MM.1S (cell line): ENCODE results near the gene BMP15.
A peak's percentile ranks its signal among the peaks of the same experiment; 100 is the strongest.

Source experiments
- DNase-seq: peaks from one replicate; pipeline ENCODE4 v3.0.0-alpha.2; 2015
- H2AFZ ChIP-seq: fragments of 300-600 bp; sonication (generic); 2 replicates; pipeline ENCODE4 v1.6.0; 2016; ENCODE audit warnings: antibody characterized with exemption, low read length
- H3F3A ChIP-seq: fragments of 300-600 bp; sonication (generic); 2 replicates; pipeline ENCODE4 v1.6.1; 2016; ENCODE audit warnings: mild to moderate bottlenecking, antibody characterized with exemption, low read length, moderate library complexity, mixed read lengths; ENCODE audit not compliant: insufficient read depth
- H3K27ac ChIP-seq: fragments of 300-600 bp; sonication (generic); 2 replicates; pipeline ENCODE4 v1.5.1; 2016; ENCODE audit warnings: mild to moderate bottlenecking, low read length
- H3K27me3 ChIP-seq: fragments of 300-600 bp; sonication (generic); replicated peaks from 2 replicates; pipeline ENCODE4 v1.6.0; 2016; ENCODE audit warnings: low read length; ENCODE audit not compliant: insufficient read depth
- H3K36me3 ChIP-seq: fragments of 300-600 bp; sonication (generic); replicated peaks from 2 replicates; pipeline ENCODE4 v1.6.1; 2016; ENCODE audit warnings: mild to moderate bottlenecking, low read length, mixed read lengths; ENCODE audit not compliant: insufficient read depth
- H3K4me1 ChIP-seq: fragments of 300-600 bp; sonication (generic); 2 replicates; pipeline ENCODE4 v1.6.1; 2016; ENCODE audit warnings: low read length, mixed read lengths
- H3K4me2 ChIP-seq: fragments of 300-600 bp; sonication (generic); 2 replicates; pipeline ENCODE4 v1.6.0; 2016; ENCODE audit warnings: low read depth, low read length
- H3K4me3 ChIP-seq: fragments of 300-600 bp; sonication (generic); 2 replicates; pipeline ENCODE4 v1.5.1; 2016; ENCODE audit warnings: low read length, mixed read lengths
- H3K79me2 ChIP-seq: fragments of 300-600 bp; sonication (generic); 2 replicates; pipeline ENCODE4 v1.6.1; 2016; ENCODE audit warnings: mixed run types, low read length, mixed read lengths
- H3K9ac ChIP-seq: fragments of 300-600 bp; sonication (generic); 2 replicates; pipeline ENCODE4 v1.6.1; 2016; ENCODE audit warnings: low read length, mixed read lengths
- H3K9me2 ChIP-seq: fragments of 300-600 bp; sonication (generic); replicated peaks from 2 replicates; pipeline ENCODE4 v1.6.1; 2016; ENCODE audit warnings: mild to moderate bottlenecking, low read length, mixed read lengths; ENCODE audit not compliant: insufficient read depth
- H3K9me3 ChIP-seq: fragments of 300-600 bp; sonication (generic); replicated peaks from 2 replicates; pipeline ENCODE4 v1.6.1; 2016; ENCODE audit warnings: mild to moderate bottlenecking, low read length, mixed read lengths; ENCODE audit not compliant: insufficient read depth
- H4K20me1 ChIP-seq: fragments of 300-600 bp; sonication (generic); 2 replicates; pipeline ENCODE4 v1.6.1; 2016; ENCODE audit warnings: mild to moderate bottlenecking, low read length, moderate library complexity, mixed read lengths; ENCODE audit not compliant: insufficient read depth
- EZH2 ChIP-seq: fragments of 300-600 bp; sonication (generic); optimal IDR thresholded peaks from 2 replicates; pipeline ENCODE3; 2017; ENCODE audit warnings: low read depth, mild to moderate bottlenecking, antibody characterized with exemption, low read length, mixed read lengths
- EZH2phosphoT487 ChIP-seq: fragments of 300-600 bp; sonication (generic); IDR thresholded peaks from 2 replicates; pipeline ENCODE4 v1.6.1; 2018; ENCODE audit warnings: antibody characterized with exemption, low read length
- TF ChIP-seq, protein P1 (sequence below): fragments of 300-600 bp; sonication (generic); IDR thresholded peaks from 2 replicates; pipeline ENCODE4 v1.5.1; 2016; ENCODE audit warnings: antibody characterized with exemption, low read length, mixed read lengths

BMP15 gene

DNA sequence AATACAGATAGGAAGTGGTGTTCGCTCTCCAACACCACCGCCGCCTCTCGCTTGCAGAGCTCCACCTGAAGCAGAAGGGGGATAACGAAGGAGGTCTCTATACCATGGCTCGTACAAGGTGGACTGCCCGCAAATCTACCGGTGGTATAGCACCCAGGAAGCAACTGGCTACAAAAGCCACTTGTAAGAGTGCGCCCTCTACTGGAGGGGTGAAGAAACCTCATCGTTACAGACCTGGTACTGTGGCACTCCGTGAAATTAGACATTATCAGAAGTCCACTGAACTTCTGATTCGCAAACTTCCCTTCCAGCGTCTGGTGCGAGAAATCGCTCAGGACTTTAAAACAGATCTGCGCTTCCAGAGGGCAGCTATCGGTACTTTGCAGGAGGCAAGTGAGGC lies 5.2 kb upstream of the BMP15 start:
- H3K79me2 ChIP-seq = no peaks in the 10 kb centered on the region
- no peak overlapping the region for H2AFZ ChIP-seq
- H3K27me3 ChIP-seq = no peaks in the 10 kb centered on the region
- no peak for DNase-seq
- H3K4me2 ChIP-seq = no peak overlapping the region
- H3K9ac ChIP-seq = no peak overlapping the region
- no peaks in the 10 kb centered on the region for H4K20me1 ChIP-seq
- H3F3A ChIP-seq = no peaks in the 10 kb centered on the region
- H3K9me2 ChIP-seq = no peaks in the 10 kb centered on the region
- H3K36me3 ChIP-seq = no peaks in the 10 kb centered on the region
- no peaks in the 10 kb centered on the region for H3K4me1 ChIP-seq
- no peak overlapping the region for H3K27ac ChIP-seq
- TF ChIP-seq EZH2 (no peak), EZH2phosphoT487 (no peak)
- TF ChIP-seq, protein P1, sequence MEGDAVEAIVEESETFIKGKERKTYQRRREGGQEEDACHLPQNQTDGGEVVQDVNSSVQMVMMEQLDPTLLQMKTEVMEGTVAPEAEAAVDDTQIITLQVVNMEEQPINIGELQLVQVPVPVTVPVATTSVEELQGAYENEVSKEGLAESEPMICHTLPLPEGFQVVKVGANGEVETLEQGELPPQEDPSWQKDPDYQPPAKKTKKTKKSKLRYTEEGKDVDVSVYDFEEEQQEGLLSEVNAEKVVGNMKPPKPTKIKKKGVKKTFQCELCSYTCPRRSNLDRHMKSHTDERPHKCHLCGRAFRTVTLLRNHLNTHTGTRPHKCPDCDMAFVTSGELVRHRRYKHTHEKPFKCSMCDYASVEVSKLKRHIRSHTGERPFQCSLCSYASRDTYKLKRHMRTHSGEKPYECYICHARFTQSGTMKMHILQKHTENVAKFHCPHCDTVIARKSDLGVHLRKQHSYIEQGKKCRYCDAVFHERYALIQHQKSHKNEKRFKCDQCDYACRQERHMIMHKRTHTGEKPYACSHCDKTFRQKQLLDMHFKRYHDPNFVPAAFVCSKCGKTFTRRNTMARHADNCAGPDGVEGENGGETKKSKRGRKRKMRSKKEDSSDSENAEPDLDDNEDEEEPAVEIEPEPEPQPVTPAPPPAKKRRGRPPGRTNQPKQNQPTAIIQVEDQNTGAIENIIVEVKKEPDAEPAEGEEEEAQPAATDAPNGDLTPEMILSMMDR = peak; percentile 32
- H3K9me3 ChIP-seq = no peaks in the 10 kb centered on the region
- H3K4me3 ChIP-seq = no peak overlapping the region

DNA sequence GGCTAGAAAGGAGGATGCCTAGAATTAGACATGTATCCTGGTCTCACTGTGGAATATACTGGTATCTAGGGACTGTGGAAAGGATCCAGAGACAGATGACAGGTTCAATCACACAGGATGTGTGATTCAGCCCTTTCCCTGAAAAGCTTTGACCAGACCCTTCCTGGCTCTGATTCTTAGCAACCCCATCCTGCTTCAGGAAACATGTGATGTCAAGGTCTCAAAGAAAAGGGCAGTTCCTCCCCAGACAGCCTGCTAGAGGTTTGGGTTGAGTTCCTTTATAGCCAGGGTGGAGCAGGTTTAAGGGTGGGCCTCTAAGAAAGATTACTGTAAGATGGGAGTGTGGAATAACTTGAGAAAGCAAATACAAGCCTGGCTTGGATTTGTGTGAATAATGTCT lies 3.0 kb downstream of the BMP15 start:
- no peak for TF ChIP-seq EZH2phosphoT487
- no peak for TF ChIP-seq EZH2
- TF ChIP-seq, protein P1 = no peak
- no peaks in the 10 kb centered on the region for H3K79me2 ChIP-seq
- no peaks in the 10 kb centered on the region for H4K20me1 ChIP-seq
- H3K9me2 ChIP-seq = no peaks in the 10 kb centered on the region
- no peak overlapping the region for H3K27ac ChIP-seq
- no peak overlapping the region for H3K9ac ChIP-seq
- H3K27me3 ChIP-seq = no peaks in the 10 kb centered on the region
- no peak for DNase-seq
- no peaks in the 10 kb centered on the region for H3K9me3 ChIP-seq
- no peak overlapping the region for H2AFZ ChIP-seq
- H3K4me1 ChIP-seq = no peaks in the 10 kb centered on the region
- H3K36me3 ChIP-seq = no peaks in the 10 kb centered on the region
- no peak overlapping the region for H3K4me3 ChIP-seq
- H3F3A ChIP-seq = no peaks in the 10 kb centered on the region
- H3K4me2 ChIP-seq = no peak overlapping the region

- H2AFZ ChIP-seq = no peak overlapping the region
- H3K9me3 ChIP-seq = no peaks in the 10 kb centered on the region
- DNase-seq = no peak
- TF ChIP-seq, protein P1 = peak; percentile 23
- no peak for TF ChIP-seq EZH2
- H3K4me3 ChIP-seq = no peak overlapping the region
- no peak overlapping the region for H3K4me2 ChIP-seq
- no peak overlapping the region for H3K9ac ChIP-seq
- no peaks in the 10 kb centered on the region for H3F3A ChIP-seq
- H3K9me2 ChIP-seq = no peaks in the 10 kb centered on the region
- no peaks in the 10 kb centered on the region for H3K4me1 ChIP-seq
- no peak overlapping the region for H3K27ac ChIP-seq
- H3K36me3 ChIP-seq = no peaks in the 10 kb centered on the region
- H3K79me2 ChIP-seq = no peaks in the 10 kb centered on the region
- no peaks in the 10 kb centered on the region for H3K27me3 ChIP-seq
- no peaks in the 10 kb centered on the region for H4K20me1 ChIP-seq
Measured at GRCh38 chrX:50920132-50920531, 9.6 kb downstream of the BMP15 start.

DNA sequence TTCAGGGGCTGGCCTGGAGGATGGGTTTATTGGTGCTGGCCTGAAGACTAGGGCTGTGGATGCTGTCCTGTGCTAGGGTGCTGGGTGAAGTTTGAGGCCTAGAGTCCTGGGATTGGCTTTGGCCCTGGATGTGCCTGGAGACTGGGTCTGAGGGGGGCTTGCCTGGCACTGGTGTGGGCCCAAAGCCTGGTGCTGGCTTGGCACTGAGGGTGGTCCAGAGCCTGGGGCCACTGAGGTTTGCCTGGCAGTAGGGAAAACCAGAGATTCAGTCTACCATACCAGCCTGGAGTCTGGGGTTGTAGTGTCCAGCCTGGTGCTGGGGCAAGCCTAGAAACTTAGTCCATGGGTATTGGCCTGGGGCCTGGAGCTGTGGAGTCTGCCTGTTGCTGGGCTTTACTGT lies 16.6 kb downstream of the BMP15 start:
- Histone ChIP-seq H3K79me2 (no peaks in the 10 kb centered on the region), H3K27me3 (no peaks in the 10 kb centered on the region), H3K27ac (no peak overlapping the region), H3K9me3 (no peaks in the 10 kb centered on the region), H4K20me1 (no peaks in the 10 kb centered on the region), H3F3A (no peaks in the 10 kb centered on the region), H3K36me3 (no peaks in the 10 kb centered on the region), H3K4me1 (no peaks in the 10 kb centered on the region), H3K9ac (no peak overlapping the region), H3K4me3 (no peak overlapping the region), H3K4me2 (no peak overlapping the region), H2AFZ (no peak overlapping the region), H3K9me2 (no peaks in the 10 kb centered on the region)
- TF ChIP-seq, protein P1 = no peak
- TF ChIP-seq EZH2phosphoT487 = no peak
- no peak for TF ChIP-seq EZH2
- no peak for DNase-seq
